ENCODE results near the gene LARGE1.

DNA sequence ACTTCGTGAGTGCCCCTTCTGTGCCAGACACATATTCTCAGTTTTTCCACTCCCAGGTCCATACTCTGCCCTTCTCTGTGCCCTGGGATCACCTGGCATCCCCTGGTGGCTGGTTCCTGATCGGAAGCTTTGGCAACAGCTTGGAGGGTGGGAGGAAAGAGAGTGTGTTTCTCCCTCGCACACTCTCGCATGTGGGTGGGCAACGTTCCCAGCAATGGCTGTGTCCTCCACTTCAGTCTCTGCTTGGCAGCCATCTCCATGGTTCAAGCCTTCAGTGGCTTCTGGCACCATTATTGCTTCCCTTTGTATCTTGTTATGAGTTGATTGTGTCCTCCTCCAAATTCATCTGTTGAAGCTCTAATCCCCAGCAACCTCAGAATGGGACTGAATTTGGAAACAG, 519.4 kb downstream of the LARGE1 start:
- TF ChIP-seq, protein P1, sequence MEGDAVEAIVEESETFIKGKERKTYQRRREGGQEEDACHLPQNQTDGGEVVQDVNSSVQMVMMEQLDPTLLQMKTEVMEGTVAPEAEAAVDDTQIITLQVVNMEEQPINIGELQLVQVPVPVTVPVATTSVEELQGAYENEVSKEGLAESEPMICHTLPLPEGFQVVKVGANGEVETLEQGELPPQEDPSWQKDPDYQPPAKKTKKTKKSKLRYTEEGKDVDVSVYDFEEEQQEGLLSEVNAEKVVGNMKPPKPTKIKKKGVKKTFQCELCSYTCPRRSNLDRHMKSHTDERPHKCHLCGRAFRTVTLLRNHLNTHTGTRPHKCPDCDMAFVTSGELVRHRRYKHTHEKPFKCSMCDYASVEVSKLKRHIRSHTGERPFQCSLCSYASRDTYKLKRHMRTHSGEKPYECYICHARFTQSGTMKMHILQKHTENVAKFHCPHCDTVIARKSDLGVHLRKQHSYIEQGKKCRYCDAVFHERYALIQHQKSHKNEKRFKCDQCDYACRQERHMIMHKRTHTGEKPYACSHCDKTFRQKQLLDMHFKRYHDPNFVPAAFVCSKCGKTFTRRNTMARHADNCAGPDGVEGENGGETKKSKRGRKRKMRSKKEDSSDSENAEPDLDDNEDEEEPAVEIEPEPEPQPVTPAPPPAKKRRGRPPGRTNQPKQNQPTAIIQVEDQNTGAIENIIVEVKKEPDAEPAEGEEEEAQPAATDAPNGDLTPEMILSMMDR (IDR thresholded peaks at IDR 0.05), result no peak
- TF ChIP-seq POLR2A (IDR thresholded peaks at IDR 0.05), result no peak

All from uterus (tissue), 2 donors.